GM18861 (cell line): Measurements from ENCODE around the gene RMI2.

Experiments
- ATAC-seq: cut with Tn5 transposase; IDR thresholded peaks from one replicate; pipeline ENCODE4 v1.9.1; 2021; ENCODE audit not compliant: unreplicated experiment

The RMI2 gene

DNA sequence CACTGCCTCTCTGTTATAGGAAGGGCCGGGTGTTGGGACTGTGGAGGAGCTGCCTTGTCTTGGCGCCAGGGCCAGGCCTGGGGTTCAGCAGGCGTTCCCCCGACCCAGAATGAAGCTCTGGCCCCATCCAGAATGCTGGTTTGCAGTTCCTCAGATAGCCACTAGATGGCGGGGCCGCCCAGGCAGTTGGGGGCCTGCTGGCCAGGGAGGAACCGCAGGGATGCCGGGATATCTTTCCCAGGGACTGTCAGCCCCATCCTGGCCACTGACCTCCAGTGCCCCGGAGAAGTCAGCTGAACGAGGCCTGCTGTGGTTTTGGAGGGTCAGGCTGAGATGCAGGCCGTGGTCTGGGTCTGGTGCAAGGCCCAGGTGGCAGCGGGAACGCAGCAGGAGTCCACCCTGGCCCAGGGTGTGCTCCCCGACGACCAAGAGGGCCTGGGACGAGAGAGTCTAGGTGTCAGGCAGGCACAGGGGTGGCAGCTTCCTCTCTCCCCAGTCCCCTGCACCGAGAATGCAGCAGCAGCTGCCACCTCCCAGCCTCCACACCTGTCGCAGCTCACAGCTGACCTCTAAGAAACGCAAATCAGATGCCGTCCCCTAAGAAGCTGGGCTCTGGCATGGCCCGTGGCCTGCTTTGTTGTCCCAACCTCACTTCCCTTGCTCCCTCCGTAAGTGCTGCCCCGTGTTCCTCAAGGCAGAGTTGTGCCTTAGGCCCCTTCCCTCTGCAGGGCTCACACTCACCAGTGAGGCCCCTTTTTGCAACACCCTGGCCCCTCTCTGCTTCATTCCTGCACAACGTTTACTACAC lies 51.2 kb downstream of the RMI2 start:
- no peak for ATAC-seq

GRCh38 chr16:11398136-11398535 lies 52.9 kb downstream of the RMI2 start:
- no peak for ATAC-seq

- ATAC-seq: no peak
Observed at GRCh38 chr16:11398851-11399250, 53.6 kb downstream of the RMI2 start.

DNA sequence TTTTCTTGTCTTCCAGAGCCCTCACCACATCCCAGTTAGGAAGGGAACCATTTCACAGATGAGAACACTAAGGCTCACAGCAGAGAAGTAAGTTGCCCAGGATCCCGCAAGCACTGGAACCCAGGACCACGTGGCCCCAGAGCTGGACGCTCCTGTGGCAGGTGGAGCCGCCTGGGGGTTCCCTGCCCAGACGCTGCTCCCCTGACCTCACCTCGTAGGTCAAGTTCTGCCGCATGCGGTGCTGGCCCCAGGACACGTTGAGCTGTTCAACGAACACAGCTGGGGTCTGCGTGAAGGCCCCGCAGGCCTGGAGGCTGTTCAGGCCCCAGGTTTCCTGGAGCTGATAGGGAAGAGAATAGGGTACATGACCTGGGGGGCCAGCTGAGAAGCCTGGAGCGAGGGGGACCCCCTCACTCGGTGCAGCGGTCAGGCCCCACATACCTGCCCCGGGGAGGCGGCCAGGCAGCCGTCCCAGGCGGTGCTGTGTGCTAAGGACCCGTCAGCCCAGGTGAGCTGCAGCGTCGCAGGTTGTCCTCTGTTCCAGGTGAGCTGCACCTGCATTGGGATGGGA lies 54.1 kb downstream of the RMI2 start:
- no peak for ATAC-seq

- ATAC-seq: no peak
Observed at GRCh38 chr16:11400076-11400475, 54.8 kb downstream of the RMI2 start.
